ENCODE data around the gene PXMP2. TPM values are rescaled to one million over a fixed set of nuclear protein-coding genes. Genes with fewer than 3 reads are reported as not detected.

PXMP2 gene
- total RNA-seq, 1 donor from 2014 or later: 28.0 TPM

GRCh38 chr12:132660052-132660451 lies 27.3 kb upstream of the PXMP2 start:
- intact Hi-C loops (cut with micrococcal nuclease): no loop called here

GRCh38 chr12:132660996-132661395 lies 26.4 kb upstream of the PXMP2 start:
- intact Hi-C loops (cut with micrococcal nuclease): no loop called here

- intact Hi-C loops (cut with micrococcal nuclease): no loop called here
Observed at GRCh38 chr12:132661972-132662371, 25.4 kb upstream of the PXMP2 start.

GRCh38 chr12:132662901-132663755 lies 24.3 kb upstream of the PXMP2 start:
- intact Hi-C loops (cut with micrococcal nuclease): no loop called here

GRCh38 chr12:132664206-132665148 lies 22.9 kb upstream of the PXMP2 start:
- intact Hi-C loops (cut with micrococcal nuclease): no loop called here

- intact Hi-C loops (cut with micrococcal nuclease): no loop called here
Observed at GRCh38 chr12:132665149-132665491, 22.3 kb upstream of the PXMP2 start.

- intact Hi-C loops (cut with micrococcal nuclease): no loop called here
Observed at GRCh38 chr12:132665794-132666193, 21.6 kb upstream of the PXMP2 start.

GRCh38 chr12:132668191-132669088 lies 18.9 kb upstream of the PXMP2 start:
- intact Hi-C loops (cut with micrococcal nuclease): no loop called here

- intact Hi-C loops (cut with micrococcal nuclease): no loop called here
Observed at GRCh38 chr12:132669166-132669879, 18.1 kb upstream of the PXMP2 start.

- intact Hi-C loops (cut with micrococcal nuclease): no loop called here
Observed at GRCh38 chr12:132672116-132672515, 15.3 kb upstream of the PXMP2 start.

- intact Hi-C loops (cut with micrococcal nuclease): no loop called here
Observed at GRCh38 chr12:132672678-132673077, 14.7 kb upstream of the PXMP2 start.

GRCh38 chr12:132673288-132674179 lies 13.9 kb upstream of the PXMP2 start:
- intact Hi-C loops (cut with micrococcal nuclease): no loop called here

GRCh38 chr12:132674561-132674960 lies 12.8 kb upstream of the PXMP2 start:
- intact Hi-C loops (cut with micrococcal nuclease): no loop called here

- intact Hi-C loops (cut with micrococcal nuclease): no loop called here
Observed at GRCh38 chr12:132675757-132676432, 11.5 kb upstream of the PXMP2 start.

- intact Hi-C loops (cut with micrococcal nuclease): no loop called here
Observed at GRCh38 chr12:132677492-132677891, 9.9 kb upstream of the PXMP2 start.

GRCh38 chr12:132685400-132685799 lies 2.0 kb upstream of the PXMP2 start:
- intact Hi-C loops (cut with micrococcal nuclease): loop anchor here (5.0 kb wide), 2 partner anchors 397 to 543 kb away; partner anchors contain the start of genes DDX51, NOC4L and ZNF140

- intact Hi-C loops (cut with micrococcal nuclease): loop anchor here (1.0 to 5.0 kb wide), 5 partner anchors 23 to 545 kb away; partner anchors contain the start of genes ANKLE2, DDX51, NOC4L and PGAM5
Observed at GRCh38 chr12:132686825-132687210, 569 bp upstream of the PXMP2 start.

- intact Hi-C loops (cut with micrococcal nuclease): loop anchor here (5.0 kb wide), 2 partner anchors 393 to 547 kb away; partner anchors contain the start of genes DDX51, NOC4L and ZNF140
Observed at GRCh38 chr12:132689227-132689626, 1.8 kb downstream of the PXMP2 start.

- intact Hi-C loops (cut with micrococcal nuclease): no loop called here
Observed at GRCh38 chr12:132690112-132690511, 2.7 kb downstream of the PXMP2 start.
